ENCODE data around the gene CCDC178.
A peak's percentile ranks its signal among the peaks of the same experiment; 100 is the strongest.

Gene CCDC178

GRCh38 chr18:33205777-33206176, 234.7 kb downstream of the CCDC178 start:
- POLR2A ChIA-PET, result no interaction called here
- TF ChIP-seq BHLHE40 (IDR thresholded peaks at IDR 0.05; ENCODE audit: borderline replicate concordance), result no peak
- TF ChIP-seq L3MBTL2 (conservative IDR thresholded peaks at IDR 0.05), result no peak
- TF ChIP-seq LEF1 (IDR thresholded peaks at IDR 0.05; ENCODE audit: borderline replicate concordance), result no peak
- DNase-seq (ENCODE audit: extremely low spot score), result no peak
- CTCF ChIA-PET, result interaction anchor here (1.2 kb wide), 1 partner anchor 634 kb away, joined by 4 read pairs; no protein-coding TSS in a partner anchor

- POLR2A ChIA-PET, result no interaction called here
- CTCF ChIA-PET, result interaction anchor here (0.5 to 2.1 kb wide), 27 partner anchors 8 to 1023 kb away, joined by 3 to 19 read pairs (median 3); no protein-coding TSS in a partner anchor
- DNase-seq (ENCODE audit: extremely low spot score), result peak; percentile 69
- TF ChIP-seq ARNT (IDR thresholded peaks at IDR 0.05) (no peak), FOXA1 (IDR thresholded peaks at IDR 0.05) (no peak), TARDBP (IDR thresholded peaks at IDR 0.05) (no peak), CTBP1 (IDR thresholded peaks at IDR 0.05; ENCODE audit: borderline replicate concordance) (no peak), ELF4 (IDR thresholded peaks at IDR 0.05) (no peak), BHLHE40 (IDR thresholded peaks at IDR 0.05; ENCODE audit: borderline replicate concordance) (no peak), SP1 (IDR thresholded peaks at IDR 0.05) (no peak), FOXK2 (IDR thresholded peaks at IDR 0.05) (no peak), HDGF (IDR thresholded peaks at IDR 0.05; ENCODE audit: borderline replicate concordance) (no peak), NFRKB (IDR thresholded peaks at IDR 0.05) (no peak), LEF1 (IDR thresholded peaks at IDR 0.05; ENCODE audit: borderline replicate concordance) (no peak), ZNF384 (IDR thresholded peaks at IDR 0.05) (no peak), FOXM1 (IDR thresholded peaks at IDR 0.05; ENCODE audit: borderline replicate concordance) (no peak), L3MBTL2 (conservative IDR thresholded peaks at IDR 0.05) (no peak), SUZ12 (IDR thresholded peaks at IDR 0.05) (no peak)
- TF ChIP-seq, protein P1, sequence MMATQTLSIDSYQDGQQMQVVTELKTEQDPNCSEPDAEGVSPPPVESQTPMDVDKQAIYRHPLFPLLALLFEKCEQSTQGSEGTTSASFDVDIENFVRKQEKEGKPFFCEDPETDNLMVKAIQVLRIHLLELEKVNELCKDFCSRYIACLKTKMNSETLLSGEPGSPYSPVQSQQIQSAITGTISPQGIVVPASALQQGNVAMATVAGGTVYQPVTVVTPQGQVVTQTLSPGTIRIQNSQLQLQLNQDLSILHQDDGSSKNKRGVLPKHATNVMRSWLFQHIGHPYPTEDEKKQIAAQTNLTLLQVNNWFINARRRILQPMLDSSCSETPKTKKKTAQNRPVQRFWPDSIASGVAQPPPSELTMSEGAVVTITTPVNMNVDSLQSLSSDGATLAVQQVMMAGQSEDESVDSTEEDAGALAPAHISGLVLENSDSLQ (IDR thresholded peaks at IDR 0.05), result no peak
Observed at GRCh38 chr18:33201509-33201926, 239.0 kb downstream of the CCDC178 start.

DNA sequence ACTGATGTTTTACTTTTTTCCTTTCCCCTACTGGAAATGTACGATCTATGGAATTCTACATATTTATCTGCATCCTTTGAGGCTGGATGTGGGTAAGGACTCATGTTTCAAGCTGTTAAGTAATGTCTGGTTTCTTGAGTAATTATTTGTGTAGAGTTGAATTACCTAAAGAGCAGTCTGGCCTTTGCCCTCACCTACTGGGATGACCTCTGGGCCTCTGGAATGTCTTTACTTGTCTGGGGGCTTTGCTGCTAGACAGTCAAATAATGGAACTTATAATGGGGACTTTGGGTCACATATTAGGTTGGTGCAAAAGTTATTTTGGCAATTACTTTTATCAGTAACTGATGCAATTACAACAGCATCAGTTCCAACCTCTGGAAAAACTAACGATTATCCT, 244.7 kb downstream of the CCDC178 start:
- TF ChIP-seq FOXA1 (IDR thresholded peaks at IDR 0.05) (no peak), HDGF (IDR thresholded peaks at IDR 0.05; ENCODE audit: borderline replicate concordance) (no peak), TARDBP (IDR thresholded peaks at IDR 0.05) (no peak), SP1 (IDR thresholded peaks at IDR 0.05) (no peak), L3MBTL2 (conservative IDR thresholded peaks at IDR 0.05) (no peak), ARNT (IDR thresholded peaks at IDR 0.05) (no peak), ELF4 (IDR thresholded peaks at IDR 0.05) (no peak), CTBP1 (IDR thresholded peaks at IDR 0.05; ENCODE audit: borderline replicate concordance) (no peak), BHLHE40 (IDR thresholded peaks at IDR 0.05; ENCODE audit: borderline replicate concordance) (no peak), FOXM1 (IDR thresholded peaks at IDR 0.05; ENCODE audit: borderline replicate concordance) (no peak), SUZ12 (IDR thresholded peaks at IDR 0.05) (no peak)
- TF ChIP-seq, protein P1 (IDR thresholded peaks at IDR 0.05), result no peak
- DNase-seq (ENCODE audit: extremely low spot score), result no peak
- ChIA-PET CTCF (interaction anchor here (0.6 kb wide), 1 partner anchor 489 kb away, joined by 3 read pairs; no protein-coding TSS in a partner anchor), POLR2A (no interaction called here)

DNA sequence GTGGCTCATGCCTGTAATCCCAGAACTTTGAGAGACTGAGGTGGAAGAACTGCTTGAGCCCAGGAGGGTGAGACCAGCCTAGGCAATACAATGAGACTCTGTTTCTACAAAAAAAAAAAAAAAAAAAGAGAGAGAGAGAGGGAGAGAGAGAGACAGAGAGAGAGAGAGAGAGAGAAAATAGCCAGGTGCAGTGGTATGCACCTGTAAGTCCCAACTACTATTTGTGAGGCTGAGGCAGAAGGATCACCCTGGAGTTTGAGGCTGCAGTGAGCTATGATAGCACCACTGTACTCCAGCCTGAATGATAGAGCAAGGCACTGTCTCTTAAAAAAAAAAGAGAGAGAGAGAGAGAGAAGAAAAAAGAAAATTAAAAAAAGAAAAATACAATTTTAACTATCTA, 245.7 kb downstream of the CCDC178 start:
- CTCF ChIA-PET, result no interaction called here

GRCh38 chr18:33184958-33185357, 255.6 kb downstream of the CCDC178 start:
- ChIA-PET POLR2A (no interaction called here), CTCF (no interaction called here)
- DNase-seq (ENCODE audit: extremely low spot score), result no peak
- TF ChIP-seq SP1 (IDR thresholded peaks at IDR 0.05), result no peak

More for the DNA sequence above, 245.7 kb downstream of the CCDC178 start:
- POLR2A ChIA-PET, result no interaction called here
- DNase-seq (ENCODE audit: extremely low spot score), result no peak
- TF ChIP-seq ELF4 (IDR thresholded peaks at IDR 0.05), result no peak
- no peak for TF ChIP-seq CTBP1 (IDR thresholded peaks at IDR 0.05; ENCODE audit: borderline replicate concordance)
- no peak for TF ChIP-seq ARNT (IDR thresholded peaks at IDR 0.05)
- no peak for TF ChIP-seq FOXA1 (IDR thresholded peaks at IDR 0.05)
- TF ChIP-seq L3MBTL2 (conservative IDR thresholded peaks at IDR 0.05), result no peak
- TF ChIP-seq HDGF (IDR thresholded peaks at IDR 0.05; ENCODE audit: borderline replicate concordance), result no peak
- no peak for TF ChIP-seq BHLHE40 (IDR thresholded peaks at IDR 0.05; ENCODE audit: borderline replicate concordance)
- TF ChIP-seq LEF1 (IDR thresholded peaks at IDR 0.05; ENCODE audit: borderline replicate concordance), result no peak
- TF ChIP-seq ZNF384 (IDR thresholded peaks at IDR 0.05), result no peak
- no peak for TF ChIP-seq FOXK2 (IDR thresholded peaks at IDR 0.05)
- TF ChIP-seq SUZ12 (IDR thresholded peaks at IDR 0.05), result no peak
- TF ChIP-seq FOXM1 (IDR thresholded peaks at IDR 0.05; ENCODE audit: borderline replicate concordance), result no peak
- TF ChIP-seq, protein P1 (IDR thresholded peaks at IDR 0.05), result no peak
- TF ChIP-seq NFRKB (IDR thresholded peaks at IDR 0.05), result no peak
- no peak for TF ChIP-seq TARDBP (IDR thresholded peaks at IDR 0.05)
- TF ChIP-seq SP1 (IDR thresholded peaks at IDR 0.05), result no peak

- no peak for DNase-seq (ENCODE audit: extremely low spot score)
- POLR2A ChIA-PET, result no interaction called here
- CTCF ChIA-PET, result interaction anchor here (0.7 to 1.4 kb wide), 2 partner anchors 13 to 181 kb away, joined by 3 read pairs; no protein-coding TSS in a partner anchor
Observed at GRCh38 chr18:33184175-33184574, 256.3 kb downstream of the CCDC178 start.

More at GRCh38 chr18:33184175-33184574, 256.3 kb downstream of the CCDC178 start:
- TF ChIP-seq ZNF384 (IDR thresholded peaks at IDR 0.05) (no peak), CTBP1 (IDR thresholded peaks at IDR 0.05; ENCODE audit: borderline replicate concordance) (no peak), FOXM1 (IDR thresholded peaks at IDR 0.05; ENCODE audit: borderline replicate concordance) (no peak), SP1 (IDR thresholded peaks at IDR 0.05) (no peak), ARNT (IDR thresholded peaks at IDR 0.05) (no peak), FOXA1 (IDR thresholded peaks at IDR 0.05) (no peak), TARDBP (IDR thresholded peaks at IDR 0.05) (no peak), LEF1 (IDR thresholded peaks at IDR 0.05; ENCODE audit: borderline replicate concordance) (no peak), NFRKB (IDR thresholded peaks at IDR 0.05) (no peak), ELF4 (IDR thresholded peaks at IDR 0.05) (no peak)

Measured in HEK293T (cell line).